Pancreas (tissue), 10 donors: ENCODE results near the gene TANC1. TPM values are rescaled to one million over a fixed set of nuclear protein-coding genes. Genes with fewer than 3 reads are reported as not detected.
"Not testable (repeated sequence)": the region's sequence is repeated elsewhere in the genome, so short reads cannot be mapped to it uniquely, and the experiment has no call there.

ENCODE experiments used
- ATAC-seq, 4 donors: fragments of 200-7000 bp; cut with Tn5 transposase; one replicate each; pipeline versions ENCODE4 v1.8.0 to v1.9.1; 2020; ENCODE audit warnings: mild to moderate bottlenecking in 4 of 4, moderate library complexity in 4 of 4
- DNase-seq, 6 donors: peaks; one replicate each; pipeline ENCODE4 v3.0.0-alpha.2; 2020
- FAIRE-seq: peaks from 2 replicates; lab custom pipeline; 2012; peaks lifted over from hg19 to GRCh38; lab: Jason Lieb, UNC
- H3K27ac ChIP-seq, 4 donors: fragments of 200-600 bp; sonication (generic); 1 replicate in 3 of 4; 2 replicates in 1 of 4; pipeline versions ENCODE4 v1.5.0 to v1.8.0; 2020
- H3K27me3 ChIP-seq, 4 donors: fragments of 200-600 bp; one replicate each; pipeline ENCODE4 v1.8.0; 2021
- H3K36me3 ChIP-seq, 3 donors: fragments of 200-600 bp; sonication (generic) in 1 of 3; one replicate each; pipeline versions ENCODE4 v1.5.0 to v1.8.0; 2020 to 2021
- H3K4me1 ChIP-seq, 3 donors: fragments of 200-600 bp; one replicate each; pipeline ENCODE4 v1.8.0; 2021
- H3K4me3 ChIP-seq, 4 donors: fragments of 200-600 bp; sonication (generic) in 2 of 4; one replicate each; pipeline versions ENCODE4 v1.5.0 to v1.8.0; 2020 to 2021
- H3K9me3 ChIP-seq, 4 donors: fragments of 200-600 bp; one replicate each; pipeline ENCODE4 v1.8.0; 2021
- WGBS, 2 donors: extraction: QIAGEN DNeasy Blood & Tissue Kit; methylation state at CpG; one replicate each; pipeline ENCODE4 v1.1.7; 2013; 5-methylcytosine and 5-hydroxymethylcytosine counted together
- intact Hi-C, 3 donors: fragments of 100-400 bp; cut with DNase I; formaldehyde crosslinking; loops; one replicate each; pipeline versions ENCODE4 v1.11.1 to v1.14.2; 2022
- polyA plus RNA-seq, 2 donors: library from polyadenylated mRNA; stranded (reverse); fragments of 200-250 nt; gene quantifications; one replicate each; pipeline ENCODE4 v1.2.3, GENCODE V29; 2013
- total RNA-seq, 6 donors: library from RNA; stranded (reverse); fragmentation: NEBNext Ultra II Directional in 4 of 6; extraction: Animal tissue kit (Norgen Biotek cat#: 25700) in 4 of 6; gene quantifications; one replicate each; pipeline versions ENCODE4 v1.2.1 to v1.2.4, GENCODE V29; 2021 to 2023
- TF ChIP-seq, protein P1 (sequence below), 4 donors: fragments of 200-600 bp; sonication (generic) in 3 of 4; IDR thresholded peaks; one replicate each; pipeline versions ENCODE4 v1.5.0 to v1.8.0; 2021; ENCODE audit warnings: antibody characterized with exemption in 4 of 4
- donor health status: healthy with polysubstance abuse.
- donor health status: DM: no; HTN: no; CAD: no; lungs with moderate emphysema.
- donor health status: DM: no; HTN: no; CAD: no.
- donor health status: control.
- donor health status: control.
- donor health status: Bipolar disorder and iron deficiency.
- donor health status: DM: yes; HTN: yes; CAD: no.
- donor health status: DM: no; HTN: no; CAD: no.
- donor health status: DM: no; HTN: no; CAD: no.
- donor health status: DM: yes; HTN: yes; CAD: no.

The TANC1 gene
- total and polyA plus RNA-seq, 8 donors = 9.0 to 17.6 (median 10.5) TPM

DNA sequence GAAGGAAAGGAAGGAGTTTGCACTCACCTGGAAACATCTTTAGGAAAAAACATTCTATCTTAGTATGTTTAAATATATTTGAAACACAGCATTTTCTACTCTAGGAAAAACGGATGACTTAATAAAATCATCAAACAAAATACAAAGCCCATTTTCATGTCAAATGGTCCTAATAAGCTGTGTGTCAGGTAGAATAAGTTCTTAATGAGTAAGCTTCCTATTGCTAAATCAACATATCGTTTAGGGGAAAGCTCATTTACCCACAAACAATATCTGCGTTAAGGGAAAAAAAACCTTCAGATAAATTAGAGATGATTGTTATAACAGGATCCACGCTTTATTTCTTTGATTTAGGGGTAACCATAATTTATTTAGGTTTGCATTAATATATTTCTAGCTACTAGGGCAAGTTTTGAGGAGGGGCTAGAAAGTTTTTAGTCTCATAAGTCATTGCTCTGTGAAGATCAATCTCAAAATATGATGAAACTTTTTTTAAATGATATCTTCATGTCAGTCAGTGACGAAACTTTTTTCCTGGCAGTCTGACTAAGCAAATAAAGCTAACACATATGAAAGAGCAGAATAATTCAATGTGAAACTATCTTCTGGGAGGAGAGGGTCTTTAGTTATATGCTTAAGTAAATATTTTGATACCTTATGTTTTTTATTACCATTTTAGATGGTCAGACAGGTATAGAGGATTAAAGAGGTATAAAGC lies 170.9 kb downstream of the TANC1 start:
- intact Hi-C loops = no loop called here
- Histone ChIP-seq H3K36me3 (no peaks in the 10 kb centered on the region), H3K4me1 (no peaks in the 10 kb centered on the region), H3K27me3 (no peaks in the 10 kb centered on the region), H3K27ac (no peak overlapping the region), H3K9me3 (no peaks in the 10 kb centered on the region), H3K4me3 (no peak overlapping the region)
- no peak for DNase-seq
- TF ChIP-seq, protein P1, sequence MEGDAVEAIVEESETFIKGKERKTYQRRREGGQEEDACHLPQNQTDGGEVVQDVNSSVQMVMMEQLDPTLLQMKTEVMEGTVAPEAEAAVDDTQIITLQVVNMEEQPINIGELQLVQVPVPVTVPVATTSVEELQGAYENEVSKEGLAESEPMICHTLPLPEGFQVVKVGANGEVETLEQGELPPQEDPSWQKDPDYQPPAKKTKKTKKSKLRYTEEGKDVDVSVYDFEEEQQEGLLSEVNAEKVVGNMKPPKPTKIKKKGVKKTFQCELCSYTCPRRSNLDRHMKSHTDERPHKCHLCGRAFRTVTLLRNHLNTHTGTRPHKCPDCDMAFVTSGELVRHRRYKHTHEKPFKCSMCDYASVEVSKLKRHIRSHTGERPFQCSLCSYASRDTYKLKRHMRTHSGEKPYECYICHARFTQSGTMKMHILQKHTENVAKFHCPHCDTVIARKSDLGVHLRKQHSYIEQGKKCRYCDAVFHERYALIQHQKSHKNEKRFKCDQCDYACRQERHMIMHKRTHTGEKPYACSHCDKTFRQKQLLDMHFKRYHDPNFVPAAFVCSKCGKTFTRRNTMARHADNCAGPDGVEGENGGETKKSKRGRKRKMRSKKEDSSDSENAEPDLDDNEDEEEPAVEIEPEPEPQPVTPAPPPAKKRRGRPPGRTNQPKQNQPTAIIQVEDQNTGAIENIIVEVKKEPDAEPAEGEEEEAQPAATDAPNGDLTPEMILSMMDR (IDR thresholded peaks at IDR 0.05) = no peak
- ATAC-seq = no peak
- FAIRE-seq = no peak
- WGBS, 2 donors = 41 to 59% methylated on average over 5 of the region's 5 CpGs

DNA sequence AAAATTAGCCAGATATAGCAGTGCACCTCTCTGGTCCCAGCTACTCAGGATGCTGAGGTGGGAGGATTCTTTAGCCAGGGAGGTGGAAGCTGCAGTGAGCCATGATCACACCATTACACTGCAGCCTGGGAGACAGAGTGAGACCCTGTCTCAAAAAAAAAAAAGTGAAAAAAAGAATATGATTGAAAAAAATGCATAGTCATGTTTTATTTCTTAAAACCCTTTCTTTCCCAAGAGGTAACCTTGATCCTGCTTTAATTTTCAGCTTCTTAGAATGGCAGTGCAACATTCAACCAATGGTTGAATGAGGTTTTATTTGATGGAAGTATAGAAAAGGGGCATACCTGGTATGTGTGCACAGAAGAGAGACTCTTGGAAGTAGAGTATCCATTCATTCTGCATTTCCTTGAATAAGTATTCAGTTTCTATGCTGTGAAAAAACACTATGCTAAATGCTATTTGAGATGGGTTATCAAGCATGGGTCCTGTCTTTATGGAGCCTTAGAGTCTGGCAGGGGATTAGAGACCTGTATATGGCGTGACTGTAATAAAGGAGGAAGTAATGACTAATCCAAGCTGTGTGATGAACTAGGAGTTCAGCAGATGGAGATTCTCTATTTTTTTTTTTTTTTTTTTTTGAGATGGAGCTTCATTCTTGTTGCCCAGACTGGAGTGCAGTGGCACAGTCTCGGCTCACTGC lies 171.8 kb downstream of the TANC1 start:
- no peaks in the 10 kb centered on the region for H3K36me3 ChIP-seq
- DNase-seq = no peak
- WGBS, 2 donors = 85 to 91% methylated on average over 2 of the region's 2 CpGs
- H3K9me3 ChIP-seq = no peaks in the 10 kb centered on the region
- FAIRE-seq = no peak
- ATAC-seq = peak in 1 of 4 donors; percentile 19
- H3K4me3 ChIP-seq = no peak overlapping the region
- H3K27ac ChIP-seq = no peak overlapping the region
- H3K27me3 ChIP-seq = no peaks in the 10 kb centered on the region
- TF ChIP-seq, protein P1 (IDR thresholded peaks at IDR 0.05) = no peak
- no peaks in the 10 kb centered on the region for H3K4me1 ChIP-seq
- intact Hi-C loops = no loop called here

DNA sequence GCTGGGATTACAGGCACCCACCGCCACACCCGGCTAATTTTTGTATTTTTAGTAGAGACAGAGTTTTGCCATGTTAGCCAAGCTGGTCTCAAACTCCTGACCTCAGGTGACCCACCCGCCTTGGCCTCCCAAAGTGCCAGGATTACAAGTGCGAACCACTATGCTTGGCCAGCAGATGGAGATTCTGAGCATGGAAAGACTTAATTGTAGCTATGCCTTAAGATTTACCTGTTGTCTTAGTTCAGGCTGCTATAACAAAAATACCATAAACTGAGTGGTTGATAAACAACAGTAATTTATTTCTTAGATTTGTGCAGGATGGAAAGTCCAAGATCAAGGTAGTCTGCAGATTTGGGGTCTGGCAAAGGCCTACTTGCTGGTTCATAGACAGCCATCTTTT lies 172.4 kb downstream of the TANC1 start:
- WGBS, 2 donors = 95 to 97% methylated on average over 4 of the region's 4 CpGs
- H3K36me3 ChIP-seq, H3K4me1 ChIP-seq, H3K27ac ChIP-seq, intact Hi-C loops, H3K9me3 ChIP-seq, DNase-seq, FAIRE-seq, H3K27me3 ChIP-seq, ATAC-seq, H3K4me3 ChIP-seq: not testable (repeated sequence)

DNA sequence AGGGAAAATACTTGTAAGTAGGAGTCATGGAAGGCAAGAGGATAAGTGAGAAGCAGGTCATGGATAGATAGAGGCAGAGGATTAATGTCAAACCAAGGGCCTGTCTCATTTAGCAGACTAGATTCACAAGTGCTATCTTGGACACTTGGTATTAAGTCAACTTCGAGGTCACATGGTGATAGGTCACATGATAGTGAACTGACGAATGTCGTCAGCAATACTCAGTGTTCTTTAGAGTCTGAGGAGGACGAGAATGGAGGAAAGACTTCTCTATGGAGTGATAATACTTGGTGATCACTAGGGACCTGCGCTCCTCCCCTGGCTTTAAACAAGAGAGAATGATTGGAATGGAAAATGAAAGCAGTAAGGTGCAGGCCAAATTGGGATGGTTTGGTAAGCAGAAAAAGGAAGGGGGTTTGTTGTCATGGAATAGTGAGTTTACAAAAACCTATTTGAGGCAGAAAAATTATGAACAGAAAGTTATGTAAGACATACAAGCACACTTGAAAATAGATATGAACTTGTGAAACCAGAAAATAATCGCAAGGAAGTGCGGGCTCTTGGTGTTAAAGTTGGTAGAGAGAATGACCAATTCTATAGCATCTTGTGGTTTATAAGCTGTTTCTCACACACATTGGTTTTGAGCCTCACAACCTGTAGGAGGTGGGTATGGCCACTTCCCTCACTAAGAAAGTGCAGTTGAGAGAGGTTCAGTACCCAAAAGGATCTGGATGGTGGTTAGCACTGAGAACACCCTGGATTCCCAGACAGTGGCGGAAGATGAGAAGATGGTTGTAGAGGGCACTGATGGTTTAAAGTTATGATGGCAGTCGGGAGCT lies 176.6 kb downstream of the TANC1 start:
- ATAC-seq (no peak), DNase-seq (no peak), FAIRE-seq (no peak)
- 87 to 91% methylated on average over 9 of the region's 9 CpGs for WGBS, 2 donors
- intact Hi-C loops = no loop called here
- peak overlapping the region in 2 of 4 donors; percentile 28 to 31 for H3K27ac ChIP-seq
- TF ChIP-seq, protein P1 (IDR thresholded peaks at IDR 0.05) = no peak
- H3K36me3 ChIP-seq = no peaks in the 10 kb centered on the region
- no peak overlapping the region for H3K4me3 ChIP-seq
- H3K27me3 ChIP-seq = no peaks in the 10 kb centered on the region
- no peaks in the 10 kb centered on the region for H3K9me3 ChIP-seq
- H3K4me1 ChIP-seq = peaks cover 17 to 22% (median 18%) of the 10 kb centered on the region in 3 donors

DNA sequence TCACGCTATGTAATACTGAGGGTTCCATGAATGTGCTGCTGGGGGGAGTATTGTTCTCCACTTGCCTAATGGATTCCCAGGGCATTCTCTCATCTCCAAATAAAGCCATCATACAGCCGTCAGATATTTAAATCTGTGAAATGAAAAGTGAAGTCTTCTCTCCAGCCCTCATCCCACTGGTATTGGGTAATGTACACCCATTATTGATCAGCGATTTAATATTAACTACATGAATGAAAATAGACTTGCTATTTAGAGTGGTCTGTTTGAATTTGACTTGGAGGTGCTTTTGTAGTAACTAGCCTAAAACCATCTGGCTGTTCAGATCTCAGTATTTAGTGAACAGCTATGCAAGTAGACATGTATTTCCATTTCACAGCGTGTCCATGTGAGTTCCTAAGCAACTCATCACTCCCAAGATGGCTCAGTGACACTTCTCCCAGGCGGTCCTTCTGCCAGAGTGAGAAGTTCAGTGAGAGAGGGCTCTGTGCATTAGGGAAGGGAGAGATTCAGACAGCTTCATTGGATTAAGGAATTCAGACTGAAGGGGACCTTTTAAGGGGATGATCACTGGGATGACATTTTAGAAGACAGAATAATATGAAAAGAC lies 177.4 kb downstream of the TANC1 start:
- Histone ChIP-seq H3K27ac (peak overlapping the region in 2 of 4 donors; percentile 28 to 31), H3K27me3 (no peaks in the 10 kb centered on the region), H3K4me1 (peaks cover 23 to 31% (median 24%) of the 10 kb centered on the region in 3 donors), H3K36me3 (no peaks in the 10 kb centered on the region), H3K4me3 (no peak overlapping the region), H3K9me3 (no peaks in the 10 kb centered on the region)
- FAIRE-seq = no peak
- intact Hi-C loops = no loop called here
- no peak for ATAC-seq
- DNase-seq = no peak
- TF ChIP-seq, protein P1 (IDR thresholded peaks at IDR 0.05) = no peak
- WGBS, 2 donors = 58 to 66% methylated on average over 5 of the region's 5 CpGs
